ENCODE data around the gene DLX2. TPM values are rescaled to one million over a fixed set of nuclear protein-coding genes. Genes with fewer than 3 reads are reported as not detected.

DLX2 gene
- total and polyA plus RNA-seq, 2 of the 13 experiments (the other 11 are each of a cell fraction or from before 2014, with no cell fraction given) = 0.07 to 0.15 TPM

GRCh38 chr2:172084645-172085459 is 17.8 kb downstream of the DLX2 start (continued):
- TF ChIP-seq ZBTB46 (CRISPR knock-in tag; IDR thresholded peaks at IDR 0.05; ENCODE audit: borderline replicate concordance) (no peak; the same call in 1 of the 2 replicates), ZNF569 (CRISPR knock-in tag; IDR thresholded peaks at IDR 0.05; ENCODE audit: borderline replicate concordance) (no peak), MTA1 (CRISPR knock-in tag; IDR thresholded peaks at IDR 0.05; ENCODE audit: borderline replicate concordance) (0 out of 2 replicates have a peak, but pooled peaks have one; percentile 46), RBM39 (IDR thresholded peaks at IDR 0.05; ENCODE audit: low read depth, low read length, poor library complexity, severe bottlenecking) (peak; percentile 67), MAF1 (CRISPR knock-in tag; IDR thresholded peaks at IDR 0.05; ENCODE audit: borderline replicate concordance) (no peak), ZNF879 (CRISPR knock-in tag; IDR thresholded peaks at IDR 0.05) (no peak), MXD3 (CRISPR knock-in tag; IDR thresholded peaks at IDR 0.05) (0 out of 2 replicates have a peak, but pooled peaks have one; percentile 21), TFDP2 (CRISPR knock-in tag; IDR thresholded peaks at IDR 0.05) (no peak; the same call in 1 of the 2 replicates), ZNF224 (CRISPR knock-in tag; IDR thresholded peaks at IDR 0.05) (no peak), ZMYM4 (CRISPR knock-in tag; IDR thresholded peaks at IDR 0.05) (no peak; the same call in 1 of the 2 replicates), ZHX2 (IDR thresholded peaks at IDR 0.05; ENCODE audit: low read depth) (no peak), ZHX2 (CRISPR knock-in tag; IDR thresholded peaks at IDR 0.05; ENCODE audit: borderline replicate concordance) (no peak), ATF4 (CRISPR knock-in tag; IDR thresholded peaks at IDR 0.05) (no peak), SUZ12 (IDR thresholded peaks at IDR 0.05; ENCODE audit: low read depth, low read length) (no peak), ZNF3 (CRISPR knock-in tag; IDR thresholded peaks at IDR 0.05) (no peak), JUND (CRISPR knock-in tag; IDR thresholded peaks at IDR 0.05) (no peak), TEF (CRISPR knock-in tag; IDR thresholded peaks at IDR 0.05) (peak; percentile 37; the same call in 1 of the 2 replicates)
